RPMI8226 (cell line): ENCODE results near the gene FAHD1.
"Not testable (repeated sequence)": the region's sequence is repeated elsewhere in the genome, so short reads cannot be mapped to it uniquely, and the experiment has no call there.

Experiments
- DNase-seq: peaks from one replicate; pipeline ENCODE4 v3.0.0-alpha.2; 2015

FAHD1 gene

GRCh38 chr16:1790261-1790610 lies 36.8 kb upstream of the FAHD1 start:
- no peak for DNase-seq

GRCh38 chr16:1790611-1791255 lies 36.3 kb upstream of the FAHD1 start:
- DNase-seq, result no peak

GRCh38 chr16:1791256-1791942 lies 35.6 kb upstream of the FAHD1 start:
- DNase-seq, result no peak

GRCh38 chr16:1791943-1792812 lies 34.8 kb upstream of the FAHD1 start:
- DNase-seq, result no peak

GRCh38 chr16:1792836-1793577 lies 34.0 kb upstream of the FAHD1 start:
- no peak for DNase-seq

- DNase-seq, result no peak
Observed at GRCh38 chr16:1793578-1794220, 33.3 kb upstream of the FAHD1 start, which contains the start of gene IGFALS. IGFALS (minus strand) TSS chr16:1793705; CDS start chr16:1793652, 53 bp downstream.

- no peak for DNase-seq
Observed at GRCh38 chr16:1794221-1794871, 32.7 kb upstream of the FAHD1 start.

- DNase-seq, result no peak
Observed at GRCh38 chr16:1794908-1795666, 31.9 kb upstream of the FAHD1 start.

- DNase-seq, result not testable (repeated sequence)
Observed at GRCh38 chr16:1799263-1799662, 27.7 kb upstream of the FAHD1 start.

- no peak for DNase-seq
Observed at GRCh38 chr16:1800701-1801100, 26.3 kb upstream of the FAHD1 start.

GRCh38 chr16:1807626-1808025 lies 19.4 kb upstream of the FAHD1 start:
- DNase-seq, result no peak

- no peak for DNase-seq
Observed at GRCh38 chr16:1808691-1809090, 18.3 kb upstream of the FAHD1 start.

- no peak for DNase-seq
Observed at GRCh38 chr16:1809281-1809801, 17.7 kb upstream of the FAHD1 start.

GRCh38 chr16:1810106-1810505 lies 16.9 kb upstream of the FAHD1 start:
- DNase-seq, result no peak

- no peak for DNase-seq
Observed at GRCh38 chr16:1810536-1810935, 16.5 kb upstream of the FAHD1 start.

- DNase-seq, result peak; percentile 35
Observed at GRCh38 chr16:1812732-1813163, 14.3 kb upstream of the FAHD1 start.

GRCh38 chr16:1815461-1815860 lies 11.5 kb upstream of the FAHD1 start:
- DNase-seq, result no peak

- DNase-seq, result no peak
Observed at GRCh38 chr16:1816396-1817275, 10.4 kb upstream of the FAHD1 start.

- no peak for DNase-seq
Observed at GRCh38 chr16:1817276-1817589, 9.8 kb upstream of the FAHD1 start.

- DNase-seq, result no peak
Observed at GRCh38 chr16:1817716-1818115, 9.3 kb upstream of the FAHD1 start.
